A549 (cell line): ENCODE data around the gene SLCO2A1. TPM values are rescaled to one million over a fixed set of nuclear protein-coding genes. Genes with fewer than 3 reads are reported as not detected.

Source experiments
- ATAC-seq, 2 experiments: fragments of 200-7000 bp in 1 of 2; fragments of >200 bp in 1 of 2; cut with Nextera tagmentation in 1 of 2; cut with Tn5 transposase in 1 of 2; 3 replicates each; pipeline versions ENCODE4 v1.8.0 to v1.9.1; 2018 to 2020; ENCODE audit warnings: mild to moderate bottlenecking in 1 of 2, moderate library complexity in 1 of 2
- CTCF ChIA-PET: fragments of 300-600 bp; sonication (Branson Sonifier 250); formaldehyde crosslinking; extraction: SDS; loops from one replicate; lab custom pipeline; 2021; ENCODE audit warnings: antibody characterized with exemption, inconsistent platforms; lab: Yijun Ruan, JAX
- POLR2A ChIA-PET: fragments of 350-600 bp; formaldehyde crosslinking; extraction: SDS; loops from one replicate; lab custom pipeline; 2021; ENCODE audit warnings: antibody characterized with exemption, inconsistent platforms; lab: Yijun Ruan, JAX
- DNase-seq, 2 experiments: peaks; one replicate each; pipeline versions ENCODE4 v3.0.0 to v3.0.0-alpha.2; 2011 to 2016; ENCODE audit warnings: low read depth in 1 of 2, low spot score in 1 of 2
- FAIRE-seq: peaks from 2 replicates; lab custom pipeline; 2011; peaks lifted over from hg19 to GRCh38; lab: Jason Lieb, UNC
- H3K27ac ChIP-seq, 2 experiments: fragments of >200 bp; sonication (Bioruptor Twin); formaldehyde crosslinking; 3 replicates each; pipeline ENCODE4 v1.5.1; 2016 to 2017
- H3K4me1 ChIP-seq: fragments of >200 bp; sonication (Bioruptor Twin); formaldehyde crosslinking; 3 replicates; pipeline ENCODE4 v1.6.1; 2016
- H3K4me2 ChIP-seq: fragments of >200 bp; sonication (Bioruptor Twin); formaldehyde crosslinking; 3 replicates; pipeline ENCODE4 v1.6.1; 2016
- H3K4me3 ChIP-seq: fragments of >200 bp; sonication (Bioruptor Twin); formaldehyde crosslinking; 3 replicates; pipeline ENCODE4 v1.5.1; 2016
- H3K9me3 ChIP-seq: fragments of >200 bp; sonication (Bioruptor Twin); formaldehyde crosslinking; 3 replicates; pipeline ENCODE4 v1.6.1; 2016
- ATOH8 ChIP-seq: fragments of 250-450 bp; sonication (Bioruptor Pico); IDR thresholded peaks from 2 replicates; pipeline ENCODE4 v1.5.0; 2020; ENCODE audit warnings: low read depth, mild to moderate bottlenecking, moderate library complexity
- CBX2 ChIP-seq: fragments of 200-600 bp; sonication (generic); IDR thresholded peaks from 2 replicates; pipeline ENCODE4 v1.6.1; 2016; ENCODE audit warnings: low read depth, mild to moderate bottlenecking, borderline replicate concordance
- CHD4 ChIP-seq: fragments of 200-600 bp; sonication (generic); IDR thresholded peaks from 2 replicates; pipeline ENCODE4 v1.6.1; 2016; ENCODE audit warnings: antibody characterized with exemption, mild to moderate bottlenecking, borderline replicate concordance
- E2F6 ChIP-seq: IDR thresholded peaks from 2 replicates; pipeline ENCODE4 v1.6.1; 2012; ENCODE audit warnings: low read depth, borderline replicate concordance
- EP300 ChIP-seq, 2 experiments: fragments of >200 bp; sonication (Bioruptor Twin); formaldehyde crosslinking; IDR thresholded peaks; 2 replicates in 1 of 2; 3 replicates in 1 of 2; pipeline ENCODE4 v1.6.1; 2016 to 2017
- ESRRA ChIP-seq: fragments of 150-350 bp; IDR thresholded peaks from 2 replicates; pipeline ENCODE4 v1.6.1; 2014; ENCODE audit warnings: mild to moderate bottlenecking, low read length, borderline replicate concordance
- FOSL2 ChIP-seq, 2 experiments: fragments of 450-650 bp in 1 of 2; fragments of >200 bp in 1 of 2; sonication (Bioruptor Twin) in 1 of 2; formaldehyde crosslinking; IDR thresholded peaks; 2 replicates each; pipeline versions ENCODE4 v1.5.0 to v1.6.1; 2016 to 2020; ENCODE audit warnings: mild to moderate bottlenecking in 1 of 2, moderate library complexity in 1 of 2
- GATA3 ChIP-seq: IDR thresholded peaks from 2 replicates; pipeline ENCODE4 v1.6.1; 2012; ENCODE audit warnings: borderline replicate concordance
- HDAC2 ChIP-seq: fragments of 200-600 bp; sonication (generic); IDR thresholded peaks from 2 replicates; pipeline ENCODE4 v1.6.1; 2016
- HES2 ChIP-seq: fragments of >200 bp; sonication (Bioruptor Twin); formaldehyde crosslinking; IDR thresholded peaks from 2 replicates; pipeline ENCODE4 v1.6.1; 2016
- HOXB5 ChIP-seq: fragments of 250-450 bp; sonication (Bioruptor Pico); IDR thresholded peaks from 2 replicates; pipeline ENCODE4 v1.5.0; 2020; ENCODE audit warnings: mild to moderate bottlenecking, moderate library complexity
- JUN ChIP-seq, 2 experiments: fragments of >200 bp; sonication (Bioruptor Twin); formaldehyde crosslinking; IDR thresholded peaks; 2 replicates in 1 of 2; 3 replicates in 1 of 2; pipeline ENCODE4 v1.6.1; 2016 to 2017
- MAZ ChIP-seq: fragments of 150-350 bp; IDR thresholded peaks from 2 replicates; pipeline ENCODE4 v1.6.1; 2014; ENCODE audit warnings: antibody characterized with exemption, low read depth, low read length, borderline replicate concordance
- MYC ChIP-seq: IDR thresholded peaks from 2 replicates; pipeline ENCODE4 v1.6.1; 2012; ENCODE audit warnings: mild to moderate bottlenecking, inconsistent platforms, low read length, improper control_type of control experiment, borderline replicate concordance
- NFE2L2 ChIP-seq: fragments of 150-350 bp; conservative IDR thresholded peaks from 2 replicates; pipeline ENCODE4 v1.6.1; 2014; ENCODE audit warnings: low read length
- POLR2AphosphoS2 ChIP-seq: conservative IDR thresholded peaks from 2 replicates; pipeline ENCODE4 v1.6.1; 2012; ENCODE audit warnings: low read length, improper control_type of control experiment, inconsistent platforms
- RFX5 ChIP-seq: fragments of 450-650 bp; IDR thresholded peaks from 2 replicates; pipeline ENCODE4 v1.7.1; 2014; ENCODE audit warnings: antibody characterized with exemption, mild to moderate bottlenecking, moderate library complexity
- RNF2 ChIP-seq: fragments of 200-600 bp; sonication (generic); IDR thresholded peaks from 2 replicates; pipeline ENCODE4 v1.6.1; 2016; ENCODE audit warnings: low read depth, mild to moderate bottlenecking, antibody characterized with exemption, moderate library complexity, borderline replicate concordance
- TFCP2L1 ChIP-seq: fragments of 250-450 bp; sonication (Bioruptor Pico); IDR thresholded peaks from 2 replicates; pipeline ENCODE4 v1.5.0; 2021; ENCODE audit warnings: mild to moderate bottlenecking
- TP53 ChIP-seq: fragments of 250-450 bp; sonication (Bioruptor Pico); IDR thresholded peaks from 2 replicates; pipeline ENCODE4 v1.5.0; 2021; ENCODE audit warnings: mild to moderate bottlenecking, moderate library complexity
- ZC3H11A ChIP-seq: fragments of 450-650 bp; IDR thresholded peaks from 2 replicates; pipeline ENCODE4 v1.6.1; 2014; ENCODE audit warnings: antibody characterized with exemption, mild to moderate bottlenecking
- ZNF302 ChIP-seq: fragments of 250-450 bp; sonication (Bioruptor Pico); IDR thresholded peaks from 2 replicates; pipeline ENCODE4 v1.9.0; 2021; ENCODE audit warnings: inconsistent platforms, mild to moderate bottlenecking, moderate library complexity
- WGBS: methylation state at CpG from one replicate; pipeline ENCODE4 v1.1.6; 2017; ENCODE audit errors: missing lambda C conversion rate; 5-methylcytosine and 5-hydroxymethylcytosine counted together
- polyA plus RNA-seq, 4 experiments: library from polyadenylated mRNA; depleted of rRNA in 3 of 4; stranded (reverse); fragments of >200 nt; fragmentation: RNase III in 1 of 4; extraction: RNeasy Plus Mini Kit Qiagen cat#74134 plus additional on column Dnase treatment in 1 of 4; gene quantifications; 2 replicates in 3 of 4; 3 replicates in 1 of 4; pipeline ENCODE4 v1.2.3, GENCODE V29; 2011 to 2017
- TF ChIP-seq, protein P1 (sequence below): fragments of 150-350 bp; IDR thresholded peaks from 2 replicates; pipeline ENCODE4 v1.6.1; 2014; ENCODE audit warnings: low read depth, mild to moderate bottlenecking, low read length
- TF ChIP-seq, protein P2 (sequence below): fragments of 250-450 bp; sonication (Bioruptor Pico); IDR thresholded peaks from 2 replicates; pipeline ENCODE4 v1.5.0; 2021; ENCODE audit warnings: mild to moderate bottlenecking, moderate library complexity, borderline replicate concordance
- TF ChIP-seq, protein P3 (sequence below): fragments of 200-600 bp; sonication (generic); IDR thresholded peaks from 2 replicates; pipeline ENCODE4 v1.6.1; 2016; ENCODE audit warnings: antibody characterized with exemption, mild to moderate bottlenecking, moderate library complexity
- TF ChIP-seq, protein P4 (sequence below): fragments of >200 bp; sonication (Bioruptor Twin); formaldehyde crosslinking; IDR thresholded peaks from 3 replicates; pipeline ENCODE4 v1.5.1; 2016
- TF ChIP-seq, protein P5 (sequence below): IDR thresholded peaks from 2 replicates; pipeline ENCODE4 v1.6.1; 2012

The SLCO2A1 gene
- polyA plus RNA-seq, 2 of the 4 experiments (the other 2 are of a cell fraction): 0.12 TPM; not detected in 1

DNA sequence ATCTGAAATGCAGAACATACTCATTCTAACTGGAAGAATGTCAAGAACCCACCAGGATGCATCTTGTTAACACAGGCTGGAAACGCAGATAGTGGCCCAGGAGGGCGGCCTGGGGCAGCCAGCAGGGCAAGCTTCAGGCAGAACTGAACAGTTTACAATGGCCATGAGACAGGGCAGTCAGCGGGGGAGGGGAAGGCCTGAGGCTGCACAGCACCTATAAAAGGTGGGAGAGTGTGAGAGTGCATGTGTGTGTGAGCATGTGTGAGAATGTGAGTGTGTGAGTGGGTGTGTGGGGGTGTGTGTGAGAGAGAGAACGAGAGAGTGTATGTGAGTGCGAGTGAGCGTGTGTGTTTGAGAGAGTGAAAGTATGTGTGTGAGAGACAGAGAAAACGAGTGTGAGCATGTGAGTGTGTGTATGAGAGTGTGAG, 26.8 kb upstream of the SLCO2A1 start:
- FAIRE-seq (no peak), DNase-seq (no peak), ATAC-seq (no peak)
- no peak overlapping the region for H3K4me2 ChIP-seq
- H3K27ac ChIP-seq: no peak overlapping the region
- CTCF ChIA-PET: no interaction called here
- H3K4me1 ChIP-seq: no peaks in the 10 kb centered on the region
- POLR2A ChIA-PET: no interaction called here
- 64% methylated on average over 7 of the region's 7 CpGs for WGBS
- TF ChIP-seq, protein P1, sequence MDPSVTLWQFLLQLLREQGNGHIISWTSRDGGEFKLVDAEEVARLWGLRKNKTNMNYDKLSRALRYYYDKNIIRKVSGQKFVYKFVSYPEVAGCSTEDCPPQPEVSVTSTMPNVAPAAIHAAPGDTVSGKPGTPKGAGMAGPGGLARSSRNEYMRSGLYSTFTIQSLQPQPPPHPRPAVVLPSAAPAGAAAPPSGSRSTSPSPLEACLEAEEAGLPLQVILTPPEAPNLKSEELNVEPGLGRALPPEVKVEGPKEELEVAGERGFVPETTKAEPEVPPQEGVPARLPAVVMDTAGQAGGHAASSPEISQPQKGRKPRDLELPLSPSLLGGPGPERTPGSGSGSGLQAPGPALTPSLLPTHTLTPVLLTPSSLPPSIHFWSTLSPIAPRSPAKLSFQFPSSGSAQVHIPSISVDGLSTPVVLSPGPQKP: no peak
- TF ChIP-seq HES2: no peak
- TF ChIP-seq ZC3H11A: no peak
- TF ChIP-seq HDAC2: no peak
- no peak for TF ChIP-seq HOXB5
- no peak for TF ChIP-seq POLR2AphosphoS2
- no peak for TF ChIP-seq JUN (IDR thresholded peaks at IDR 0.05)
- TF ChIP-seq, protein P2, sequence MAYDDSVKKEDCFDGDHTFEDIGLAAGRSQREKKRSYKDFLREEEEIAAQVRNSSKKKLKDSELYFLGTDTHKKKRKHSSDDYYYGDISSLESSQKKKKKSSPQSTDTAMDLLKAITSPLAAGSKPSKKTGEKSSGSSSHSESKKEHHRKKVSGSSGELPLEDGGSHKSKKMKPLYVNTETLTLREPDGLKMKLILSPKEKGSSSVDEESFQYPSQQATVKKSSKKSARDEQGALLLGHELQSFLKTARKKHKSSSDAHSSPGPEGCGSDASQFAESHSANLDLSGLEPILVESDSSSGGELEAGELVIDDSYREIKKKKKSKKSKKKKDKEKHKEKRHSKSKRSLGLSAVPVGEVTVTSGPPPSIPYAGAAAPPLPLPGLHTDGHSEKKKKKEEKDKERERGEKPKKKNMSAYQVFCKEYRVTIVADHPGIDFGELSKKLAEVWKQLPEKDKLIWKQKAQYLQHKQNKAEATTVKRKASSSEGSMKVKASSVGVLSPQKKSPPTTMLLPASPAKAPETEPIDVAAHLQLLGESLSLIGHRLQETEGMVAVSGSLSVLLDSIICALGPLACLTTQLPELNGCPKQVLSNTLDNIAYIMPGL (CRISPR knock-in tag): no peak
- no peak for TF ChIP-seq GATA3
- TF ChIP-seq, protein P3, sequence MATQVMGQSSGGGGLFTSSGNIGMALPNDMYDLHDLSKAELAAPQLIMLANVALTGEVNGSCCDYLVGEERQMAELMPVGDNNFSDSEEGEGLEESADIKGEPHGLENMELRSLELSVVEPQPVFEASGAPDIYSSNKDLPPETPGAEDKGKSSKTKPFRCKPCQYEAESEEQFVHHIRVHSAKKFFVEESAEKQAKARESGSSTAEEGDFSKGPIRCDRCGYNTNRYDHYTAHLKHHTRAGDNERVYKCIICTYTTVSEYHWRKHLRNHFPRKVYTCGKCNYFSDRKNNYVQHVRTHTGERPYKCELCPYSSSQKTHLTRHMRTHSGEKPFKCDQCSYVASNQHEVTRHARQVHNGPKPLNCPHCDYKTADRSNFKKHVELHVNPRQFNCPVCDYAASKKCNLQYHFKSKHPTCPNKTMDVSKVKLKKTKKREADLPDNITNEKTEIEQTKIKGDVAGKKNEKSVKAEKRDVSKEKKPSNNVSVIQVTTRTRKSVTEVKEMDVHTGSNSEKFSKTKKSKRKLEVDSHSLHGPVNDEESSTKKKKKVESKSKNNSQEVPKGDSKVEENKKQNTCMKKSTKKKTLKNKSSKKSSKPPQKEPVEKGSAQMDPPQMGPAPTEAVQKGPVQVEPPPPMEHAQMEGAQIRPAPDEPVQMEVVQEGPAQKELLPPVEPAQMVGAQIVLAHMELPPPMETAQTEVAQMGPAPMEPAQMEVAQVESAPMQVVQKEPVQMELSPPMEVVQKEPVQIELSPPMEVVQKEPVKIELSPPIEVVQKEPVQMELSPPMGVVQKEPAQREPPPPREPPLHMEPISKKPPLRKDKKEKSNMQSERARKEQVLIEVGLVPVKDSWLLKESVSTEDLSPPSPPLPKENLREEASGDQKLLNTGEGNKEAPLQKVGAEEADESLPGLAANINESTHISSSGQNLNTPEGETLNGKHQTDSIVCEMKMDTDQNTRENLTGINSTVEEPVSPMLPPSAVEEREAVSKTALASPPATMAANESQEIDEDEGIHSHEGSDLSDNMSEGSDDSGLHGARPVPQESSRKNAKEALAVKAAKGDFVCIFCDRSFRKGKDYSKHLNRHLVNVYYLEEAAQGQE: no peak
- TF ChIP-seq, protein P4, sequence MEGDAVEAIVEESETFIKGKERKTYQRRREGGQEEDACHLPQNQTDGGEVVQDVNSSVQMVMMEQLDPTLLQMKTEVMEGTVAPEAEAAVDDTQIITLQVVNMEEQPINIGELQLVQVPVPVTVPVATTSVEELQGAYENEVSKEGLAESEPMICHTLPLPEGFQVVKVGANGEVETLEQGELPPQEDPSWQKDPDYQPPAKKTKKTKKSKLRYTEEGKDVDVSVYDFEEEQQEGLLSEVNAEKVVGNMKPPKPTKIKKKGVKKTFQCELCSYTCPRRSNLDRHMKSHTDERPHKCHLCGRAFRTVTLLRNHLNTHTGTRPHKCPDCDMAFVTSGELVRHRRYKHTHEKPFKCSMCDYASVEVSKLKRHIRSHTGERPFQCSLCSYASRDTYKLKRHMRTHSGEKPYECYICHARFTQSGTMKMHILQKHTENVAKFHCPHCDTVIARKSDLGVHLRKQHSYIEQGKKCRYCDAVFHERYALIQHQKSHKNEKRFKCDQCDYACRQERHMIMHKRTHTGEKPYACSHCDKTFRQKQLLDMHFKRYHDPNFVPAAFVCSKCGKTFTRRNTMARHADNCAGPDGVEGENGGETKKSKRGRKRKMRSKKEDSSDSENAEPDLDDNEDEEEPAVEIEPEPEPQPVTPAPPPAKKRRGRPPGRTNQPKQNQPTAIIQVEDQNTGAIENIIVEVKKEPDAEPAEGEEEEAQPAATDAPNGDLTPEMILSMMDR: no peak
- TF ChIP-seq TFCP2L1 (CRISPR knock-in tag): no peak
- no peak for TF ChIP-seq E2F6
- no peak for TF ChIP-seq MYC
- H3K9me3 ChIP-seq: no peaks in the 10 kb centered on the region
- H3K4me3 ChIP-seq: no peak overlapping the region

GRCh38 chr3:134055661-134056060, 25.9 kb upstream of the SLCO2A1 start:
- 58% methylated on average over 5 of the region's 7 CpGs for WGBS
- Histone ChIP-seq H3K4me2 (no peak overlapping the region), H3K4me1 (no peaks in the 10 kb centered on the region), H3K27ac (no peak overlapping the region), H3K4me3 (no peak overlapping the region), H3K9me3 (no peaks in the 10 kb centered on the region)
- CTCF ChIA-PET: no interaction called here
- POLR2A ChIA-PET: no interaction called here
- FAIRE-seq (no peak), DNase-seq (no peak), ATAC-seq (no peak)
- TF ChIP-seq TFCP2L1 (CRISPR knock-in tag) (no peak), ZNF302 (no peak), EP300 (IDR thresholded peaks at IDR 0.05) (no peak), TP53 (CRISPR knock-in tag) (no peak), ESRRA (no peak), MYC (no peak), CHD4 (no peak), ATOH8 (no peak), MAZ (no peak), FOSL2 (IDR thresholded peaks at IDR 0.05) (no peak), FOSL2 (CRISPR knock-in tag; IDR thresholded peaks at IDR 0.05) (no peak), RFX5 (no peak), CBX2 (no peak), NFE2L2 (no peak), RNF2 (no peak), HDAC2 (no peak)
- TF ChIP-seq, protein P5, sequence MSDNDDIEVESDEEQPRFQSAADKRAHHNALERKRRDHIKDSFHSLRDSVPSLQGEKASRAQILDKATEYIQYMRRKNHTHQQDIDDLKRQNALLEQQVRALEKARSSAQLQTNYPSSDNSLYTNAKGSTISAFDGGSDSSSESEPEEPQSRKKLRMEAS: no peak
